GM23338 (cell line): ENCODE results near the gene MAP4K3. TPM values are rescaled to one million over a fixed set of nuclear protein-coding genes. Genes with fewer than 3 reads are reported as not detected.

Experiments
- ATAC-seq: fragments of 200-7000 bp; cut with Tn5 transposase; 3 replicates; pipeline ENCODE4 v1.9.1; 2020
- DNase-seq: peaks from one replicate; pipeline ENCODE4 v3.0.0-alpha.2; 2015; ENCODE audit warnings: low spot score
- H2AFZ ChIP-seq: fragments of 200-600 bp; sonication (generic); 2 replicates; pipeline ENCODE4 v1.8.0; 2016; ENCODE audit warnings: antibody characterized with exemption, mild to moderate bottlenecking, moderate library complexity
- H3F3A ChIP-seq: fragments of 200-600 bp; sonication (generic); replicated peaks from 2 replicates; pipeline ENCODE4 v1.8.0; 2017; ENCODE audit warnings: antibody characterized with exemption, mixed run types, low read depth
- H3K27ac ChIP-seq: fragments of 200-600 bp; sonication (generic); 2 replicates; pipeline ENCODE4 v1.6.1; 2016; ENCODE audit warnings: low read depth
- H3K27me3 ChIP-seq: fragments of 200-600 bp; sonication (generic); 2 replicates; pipeline ENCODE4 v1.8.0; 2016; ENCODE audit warnings: mild to moderate bottlenecking, mixed run types, moderate library complexity; ENCODE audit not compliant: insufficient read depth
- H3K36me3 ChIP-seq: fragments of 200-600 bp; sonication (generic); 2 replicates; pipeline ENCODE4 v1.8.0; 2016; ENCODE audit warnings: mild to moderate bottlenecking; ENCODE audit not compliant: insufficient read depth
- H3K4me1 ChIP-seq: fragments of 200-600 bp; sonication (generic); 2 replicates; pipeline ENCODE4 v1.8.0; 2016; ENCODE audit warnings: mild to moderate bottlenecking, moderate library complexity; ENCODE audit not compliant: insufficient read depth
- H3K4me2 ChIP-seq: fragments of 200-600 bp; sonication (generic); 2 replicates; pipeline ENCODE4 v1.7.1; 2017; ENCODE audit warnings: mixed run types
- H3K4me3 ChIP-seq: fragments of 200-600 bp; sonication (generic); 2 replicates; pipeline ENCODE4 v1.6.1; 2016; ENCODE audit warnings: mixed run types
- H3K79me2 ChIP-seq: fragments of 200-600 bp; sonication (generic); replicated peaks from 2 replicates; pipeline ENCODE4 v1.8.0; 2017; ENCODE audit warnings: mild to moderate bottlenecking; ENCODE audit not compliant: insufficient read depth
- H3K9me2 ChIP-seq: fragments of 200-600 bp; sonication (generic); 2 replicates; pipeline ENCODE4 v1.8.0; 2017; ENCODE audit not compliant: insufficient read depth
- H4K20me1 ChIP-seq: fragments of 200-600 bp; sonication (generic); replicated peaks from 2 replicates; pipeline ENCODE4 v1.8.0; 2017; ENCODE audit warnings: mild to moderate bottlenecking; ENCODE audit not compliant: insufficient read depth
- H3K27ac Mint-ChIP-seq: 2 replicates; pipeline ENCODE4 v1.8.0; 2020; ENCODE audit warnings: inconsistent platforms, mild to moderate bottlenecking, moderate library complexity, mixed read lengths
- H3K27me3 Mint-ChIP-seq: 3 replicates; pipeline ENCODE4 v1.8.0; 2022; ENCODE audit warnings: low read depth, mild to moderate bottlenecking, moderate library complexity, mixed read lengths, inconsistent platforms; ENCODE audit not compliant: insufficient read depth, poor library complexity
- H3K36me3 Mint-ChIP-seq: 3 replicates; pipeline ENCODE4 v1.8.0; 2021; ENCODE audit warnings: low read depth, mild to moderate bottlenecking, inconsistent platforms, moderate library complexity, mixed read lengths
- H3K4me1 Mint-ChIP-seq: 3 replicates; pipeline ENCODE4 v1.8.0; 2020; ENCODE audit warnings: mild to moderate bottlenecking, inconsistent platforms, mixed read lengths
- H3K4me3 Mint-ChIP-seq: 3 replicates; pipeline ENCODE4 v1.8.0; 2021; ENCODE audit warnings: moderate library complexity, mild to moderate bottlenecking, inconsistent platforms, mixed read lengths
- H3K9me3 Mint-ChIP-seq: 3 replicates; pipeline ENCODE4 v1.8.0; 2020; ENCODE audit warnings: moderate library complexity, mild to moderate bottlenecking, inconsistent platforms, mixed read lengths
- CREB1 ChIP-seq: fragments of 250-450 bp; sonication (Bioruptor Pico); IDR thresholded peaks from 2 replicates; pipeline ENCODE4 v1.5.0; 2020; ENCODE audit warnings: low read depth, mild to moderate bottlenecking, moderate library complexity
- EZH2 ChIP-seq: fragments of 200-600 bp; sonication (generic); IDR thresholded peaks from one replicate; pipeline ENCODE4 v1.8.0; 2017; ENCODE audit warnings: antibody characterized with exemption, mild to moderate bottlenecking, low read depth; ENCODE audit not compliant: unreplicated experiment
- EZH2phosphoT487 ChIP-seq: fragments of 200-600 bp; sonication (generic); IDR thresholded peaks from one replicate; pipeline ENCODE4 v1.8.1; 2018; ENCODE audit warnings: antibody characterized with exemption; ENCODE audit not compliant: unreplicated experiment
- JUNB ChIP-seq: IDR thresholded peaks from one replicate; pipeline ENCODE4 v1.6.1; 2016; ENCODE audit warnings: antibody characterized with exemption; ENCODE audit not compliant: unreplicated experiment
- NANOG ChIP-seq: IDR thresholded peaks from 2 replicates; pipeline ENCODE4 v1.6.1; 2016; ENCODE audit warnings: antibody characterized with exemption, borderline replicate concordance
- POLR2AphosphoS5 ChIP-seq: IDR thresholded peaks from 2 replicates; pipeline ENCODE4 v1.6.1; 2016; ENCODE audit warnings: antibody characterized with exemption, low read depth
- STAT1 ChIP-seq: IDR thresholded peaks from one replicate; pipeline ENCODE4 v1.6.1; 2016; ENCODE audit warnings: antibody characterized with exemption; ENCODE audit not compliant: unreplicated experiment
- ZNF114 ChIP-seq: fragments of 250-450 bp; sonication (Bioruptor Pico); IDR thresholded peaks from 2 replicates; pipeline ENCODE4 v1.5.0; 2020; ENCODE audit warnings: mild to moderate bottlenecking, moderate library complexity
- ZNF331 ChIP-seq: fragments of 250-450 bp; sonication (Bioruptor Pico); IDR thresholded peaks from 2 replicates; pipeline ENCODE4 v1.5.0; 2020; ENCODE audit warnings: low read depth, mild to moderate bottlenecking, moderate library complexity
- polyA plus RNA-seq: library from polyadenylated mRNA; unstranded; fragments of >200 nt; fragmentation: Nextera tagmentation; extraction: Ambion mirVana; gene quantifications from 2 replicates; pipeline ENCODE4 v1.2.1, GENCODE V29; 2016
- total RNA-seq: library from RNA; depleted of rRNA; stranded (reverse); fragments of >200 nt; shearing (Covaris generic); gene quantifications from 2 replicates; pipeline ENCODE4 v1.2.3, GENCODE V29; 2014
- TF ChIP-seq, protein P1 (sequence below): IDR thresholded peaks from 2 replicates; pipeline ENCODE4 v1.6.1; 2016; ENCODE audit warnings: antibody characterized with exemption
- TF ChIP-seq, protein P2 (sequence below), 2 experiments: fragments of 200-600 bp in 1 of 2; sonication (generic) in 1 of 2; conservative IDR thresholded peaks; 2 replicates each; pipeline versions ENCODE4 v1.5.1 to v1.6.1; 2016 to 2017; ENCODE audit warnings: antibody characterized with exemption in 2 of 2, low read depth in 2 of 2, mild to moderate bottlenecking in 2 of 2, moderate library complexity in 1 of 2
- TF ChIP-seq, protein P3 (sequence below): IDR thresholded peaks from one replicate; pipeline ENCODE4 v1.6.1; 2018; ENCODE audit warnings: antibody characterized with exemption; ENCODE audit not compliant: unreplicated experiment
- TF ChIP-seq, protein P4 (sequence below): fragments of 250-450 bp; sonication (Bioruptor Pico); IDR thresholded peaks from 2 replicates; pipeline ENCODE4 v1.5.0; 2020; ENCODE audit warnings: mild to moderate bottlenecking, moderate library complexity

Gene MAP4K3
- total and polyA plus RNA-seq, 2 experiments from 2014 or later: 33.0 to 90.7 TPM

DNA sequence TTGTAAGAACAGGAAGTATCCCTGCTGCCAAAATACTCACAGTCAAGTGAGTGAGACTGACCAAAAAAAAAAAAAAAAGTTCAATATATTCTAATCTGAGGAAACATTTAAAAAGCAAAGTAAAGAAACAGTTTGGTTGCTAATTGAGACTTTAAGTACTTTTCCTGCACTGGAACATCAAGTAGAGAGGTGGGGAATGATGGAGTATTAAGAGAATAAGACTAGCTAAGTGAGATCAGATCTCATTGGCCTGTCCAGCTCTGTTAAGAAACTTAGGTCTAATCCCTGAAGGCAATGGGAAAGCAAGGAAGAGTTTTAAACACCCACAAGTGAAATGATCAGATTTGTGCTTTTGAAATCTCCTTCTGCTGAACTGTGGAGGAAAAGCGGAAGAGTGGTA lies 27.8 kb upstream of the MAP4K3 start:
- no peak overlapping the region for H3K27ac Mint-ChIP-seq
- no peaks in the 10 kb centered on the region for H3K79me2 ChIP-seq

More for the DNA sequence above, 27.8 kb upstream of the MAP4K3 start:
- H3K4me1 ChIP-seq: peaks cover 24% of the 10 kb centered on the region
- no peak overlapping the region for H2AFZ ChIP-seq
- no peak for DNase-seq
- peaks cover 2% of the 10 kb centered on the region; the same call in 2 of the 3 replicates for H3K9me3 Mint-ChIP-seq
- no peak overlapping the region for H3K4me3 Mint-ChIP-seq
- H3K27me3 Mint-ChIP-seq: peaks cover 2% of the 10 kb centered on the region
- no peak for ATAC-seq
- TF ChIP-seq, protein P1, sequence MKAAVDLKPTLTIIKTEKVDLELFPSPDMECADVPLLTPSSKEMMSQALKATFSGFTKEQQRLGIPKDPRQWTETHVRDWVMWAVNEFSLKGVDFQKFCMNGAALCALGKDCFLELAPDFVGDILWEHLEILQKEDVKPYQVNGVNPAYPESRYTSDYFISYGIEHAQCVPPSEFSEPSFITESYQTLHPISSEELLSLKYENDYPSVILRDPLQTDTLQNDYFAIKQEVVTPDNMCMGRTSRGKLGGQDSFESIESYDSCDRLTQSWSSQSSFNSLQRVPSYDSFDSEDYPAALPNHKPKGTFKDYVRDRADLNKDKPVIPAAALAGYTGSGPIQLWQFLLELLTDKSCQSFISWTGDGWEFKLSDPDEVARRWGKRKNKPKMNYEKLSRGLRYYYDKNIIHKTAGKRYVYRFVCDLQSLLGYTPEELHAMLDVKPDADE: no peak
- TF ChIP-seq, protein P2, sequence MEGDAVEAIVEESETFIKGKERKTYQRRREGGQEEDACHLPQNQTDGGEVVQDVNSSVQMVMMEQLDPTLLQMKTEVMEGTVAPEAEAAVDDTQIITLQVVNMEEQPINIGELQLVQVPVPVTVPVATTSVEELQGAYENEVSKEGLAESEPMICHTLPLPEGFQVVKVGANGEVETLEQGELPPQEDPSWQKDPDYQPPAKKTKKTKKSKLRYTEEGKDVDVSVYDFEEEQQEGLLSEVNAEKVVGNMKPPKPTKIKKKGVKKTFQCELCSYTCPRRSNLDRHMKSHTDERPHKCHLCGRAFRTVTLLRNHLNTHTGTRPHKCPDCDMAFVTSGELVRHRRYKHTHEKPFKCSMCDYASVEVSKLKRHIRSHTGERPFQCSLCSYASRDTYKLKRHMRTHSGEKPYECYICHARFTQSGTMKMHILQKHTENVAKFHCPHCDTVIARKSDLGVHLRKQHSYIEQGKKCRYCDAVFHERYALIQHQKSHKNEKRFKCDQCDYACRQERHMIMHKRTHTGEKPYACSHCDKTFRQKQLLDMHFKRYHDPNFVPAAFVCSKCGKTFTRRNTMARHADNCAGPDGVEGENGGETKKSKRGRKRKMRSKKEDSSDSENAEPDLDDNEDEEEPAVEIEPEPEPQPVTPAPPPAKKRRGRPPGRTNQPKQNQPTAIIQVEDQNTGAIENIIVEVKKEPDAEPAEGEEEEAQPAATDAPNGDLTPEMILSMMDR (conservative IDR thresholded peaks at IDR 0.05; ENCODE audit: low read depth in 2 of 2): no peak
- TF ChIP-seq NANOG (no peak), STAT1 (no peak), POLR2AphosphoS5 (no peak), CREB1 (no peak), ZNF114 (CRISPR knock-in tag) (no peak), EZH2 (no peak), EZH2phosphoT487 (no peak), ZNF331 (CRISPR knock-in tag) (no peak), JUNB (no peak)
- TF ChIP-seq, protein P3, sequence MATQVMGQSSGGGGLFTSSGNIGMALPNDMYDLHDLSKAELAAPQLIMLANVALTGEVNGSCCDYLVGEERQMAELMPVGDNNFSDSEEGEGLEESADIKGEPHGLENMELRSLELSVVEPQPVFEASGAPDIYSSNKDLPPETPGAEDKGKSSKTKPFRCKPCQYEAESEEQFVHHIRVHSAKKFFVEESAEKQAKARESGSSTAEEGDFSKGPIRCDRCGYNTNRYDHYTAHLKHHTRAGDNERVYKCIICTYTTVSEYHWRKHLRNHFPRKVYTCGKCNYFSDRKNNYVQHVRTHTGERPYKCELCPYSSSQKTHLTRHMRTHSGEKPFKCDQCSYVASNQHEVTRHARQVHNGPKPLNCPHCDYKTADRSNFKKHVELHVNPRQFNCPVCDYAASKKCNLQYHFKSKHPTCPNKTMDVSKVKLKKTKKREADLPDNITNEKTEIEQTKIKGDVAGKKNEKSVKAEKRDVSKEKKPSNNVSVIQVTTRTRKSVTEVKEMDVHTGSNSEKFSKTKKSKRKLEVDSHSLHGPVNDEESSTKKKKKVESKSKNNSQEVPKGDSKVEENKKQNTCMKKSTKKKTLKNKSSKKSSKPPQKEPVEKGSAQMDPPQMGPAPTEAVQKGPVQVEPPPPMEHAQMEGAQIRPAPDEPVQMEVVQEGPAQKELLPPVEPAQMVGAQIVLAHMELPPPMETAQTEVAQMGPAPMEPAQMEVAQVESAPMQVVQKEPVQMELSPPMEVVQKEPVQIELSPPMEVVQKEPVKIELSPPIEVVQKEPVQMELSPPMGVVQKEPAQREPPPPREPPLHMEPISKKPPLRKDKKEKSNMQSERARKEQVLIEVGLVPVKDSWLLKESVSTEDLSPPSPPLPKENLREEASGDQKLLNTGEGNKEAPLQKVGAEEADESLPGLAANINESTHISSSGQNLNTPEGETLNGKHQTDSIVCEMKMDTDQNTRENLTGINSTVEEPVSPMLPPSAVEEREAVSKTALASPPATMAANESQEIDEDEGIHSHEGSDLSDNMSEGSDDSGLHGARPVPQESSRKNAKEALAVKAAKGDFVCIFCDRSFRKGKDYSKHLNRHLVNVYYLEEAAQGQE: no peak
- TF ChIP-seq, protein P4, sequence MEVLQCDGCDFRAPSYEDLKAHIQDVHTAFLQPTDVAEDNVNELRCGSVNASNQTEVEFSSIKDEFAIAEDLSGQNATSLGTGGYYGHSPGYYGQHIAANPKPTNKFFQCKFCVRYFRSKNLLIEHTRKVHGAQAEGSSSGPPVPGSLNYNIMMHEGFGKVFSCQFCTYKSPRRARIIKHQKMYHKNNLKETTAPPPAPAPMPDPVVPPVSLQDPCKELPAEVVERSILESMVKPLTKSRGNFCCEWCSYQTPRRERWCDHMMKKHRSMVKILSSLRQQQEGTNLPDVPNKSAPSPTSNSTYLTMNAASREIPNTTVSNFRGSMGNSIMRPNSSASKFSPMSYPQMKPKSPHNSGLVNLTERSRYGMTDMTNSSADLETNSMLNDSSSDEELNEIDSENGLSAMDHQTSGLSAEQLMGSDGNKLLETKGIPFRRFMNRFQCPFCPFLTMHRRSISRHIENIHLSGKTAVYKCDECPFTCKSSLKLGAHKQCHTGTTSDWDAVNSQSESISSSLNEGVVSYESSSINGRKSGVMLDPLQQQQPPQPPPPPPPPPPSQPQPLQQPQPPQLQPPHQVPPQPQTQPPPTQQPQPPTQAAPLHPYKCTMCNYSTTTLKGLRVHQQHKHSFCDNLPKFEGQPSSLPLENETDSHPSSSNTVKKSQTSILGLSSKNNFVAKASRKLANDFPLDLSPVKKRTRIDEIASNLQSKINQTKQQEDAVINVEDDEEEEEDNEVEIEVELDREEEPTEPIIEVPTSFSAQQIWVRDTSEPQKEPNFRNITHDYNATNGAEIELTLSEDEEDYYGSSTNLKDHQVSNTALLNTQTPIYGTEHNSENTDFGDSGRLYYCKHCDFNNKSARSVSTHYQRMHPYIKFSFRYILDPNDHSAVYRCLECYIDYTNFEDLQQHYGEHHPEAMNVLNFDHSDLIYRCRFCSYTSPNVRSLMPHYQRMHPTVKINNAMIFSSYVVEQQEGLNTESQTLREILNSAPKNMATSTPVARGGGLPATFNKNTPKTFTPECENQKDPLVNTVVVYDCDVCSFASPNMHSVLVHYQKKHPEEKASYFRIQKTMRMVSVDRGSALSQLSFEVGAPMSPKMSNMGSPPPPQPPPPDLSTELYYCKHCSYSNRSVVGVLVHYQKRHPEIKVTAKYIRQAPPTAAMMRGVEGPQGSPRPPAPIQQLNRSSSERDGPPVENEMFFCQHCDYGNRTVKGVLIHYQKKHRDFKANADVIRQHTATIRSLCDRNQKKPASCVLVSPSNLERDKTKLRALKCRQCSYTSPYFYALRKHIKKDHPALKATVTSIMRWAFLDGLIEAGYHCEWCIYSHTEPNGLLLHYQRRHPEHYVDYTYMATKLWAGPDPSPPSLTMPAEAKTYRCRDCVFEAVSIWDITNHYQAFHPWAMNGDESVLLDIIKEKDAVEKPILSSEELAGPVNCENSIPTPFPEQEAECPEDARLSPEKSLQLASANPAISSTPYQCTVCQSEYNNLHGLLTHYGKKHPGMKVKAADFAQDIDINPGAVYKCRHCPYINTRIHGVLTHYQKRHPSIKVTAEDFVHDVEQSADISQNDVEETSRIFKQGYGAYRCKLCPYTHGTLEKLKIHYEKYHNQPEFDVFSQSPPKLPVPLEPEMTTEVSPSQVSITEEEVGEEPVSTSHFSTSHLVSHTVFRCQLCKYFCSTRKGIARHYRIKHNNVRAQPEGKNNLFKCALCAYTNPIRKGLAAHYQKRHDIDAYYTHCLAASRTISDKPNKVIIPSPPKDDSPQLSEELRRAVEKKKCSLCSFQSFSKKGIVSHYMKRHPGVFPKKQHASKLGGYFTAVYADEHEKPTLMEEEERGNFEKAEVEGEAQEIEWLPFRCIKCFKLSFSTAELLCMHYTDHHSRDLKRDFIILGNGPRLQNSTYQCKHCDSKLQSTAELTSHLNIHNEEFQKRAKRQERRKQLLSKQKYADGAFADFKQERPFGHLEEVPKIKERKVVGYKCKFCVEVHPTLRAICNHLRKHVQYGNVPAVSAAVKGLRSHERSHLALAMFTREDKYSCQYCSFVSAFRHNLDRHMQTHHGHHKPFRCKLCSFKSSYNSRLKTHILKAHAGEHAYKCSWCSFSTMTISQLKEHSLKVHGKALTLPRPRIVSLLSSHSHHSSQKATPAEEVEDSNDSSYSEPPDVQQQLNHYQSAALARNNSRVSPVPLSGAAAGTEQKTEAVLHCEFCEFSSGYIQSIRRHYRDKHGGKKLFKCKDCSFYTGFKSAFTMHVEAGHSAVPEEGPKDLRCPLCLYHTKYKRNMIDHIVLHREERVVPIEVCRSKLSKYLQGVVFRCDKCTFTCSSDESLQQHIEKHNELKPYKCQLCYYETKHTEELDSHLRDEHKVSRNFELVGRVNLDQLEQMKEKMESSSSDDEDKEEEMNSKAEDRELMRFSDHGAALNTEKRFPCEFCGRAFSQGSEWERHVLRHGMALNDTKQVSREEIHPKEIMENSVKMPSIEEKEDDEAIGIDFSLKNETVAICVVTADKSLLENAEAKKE (CRISPR knock-in tag): no peak
- 0 out of 2 replicates have a peak, but pooled peaks cover 8% of the 10 kb centered on the region for H3F3A ChIP-seq
- no peaks in the 10 kb centered on the region for H3K36me3 Mint-ChIP-seq
- no peaks in the 10 kb centered on the region for H3K36me3 ChIP-seq
- peaks cover 26% of the 10 kb centered on the region for H3K4me1 Mint-ChIP-seq
- no peaks in the 10 kb centered on the region for H4K20me1 ChIP-seq
- H3K4me3 ChIP-seq: no peak overlapping the region
- no peaks in the 10 kb centered on the region for H3K9me2 ChIP-seq
- H3K27me3 ChIP-seq: no peaks in the 10 kb centered on the region
- no peak overlapping the region for H3K4me2 ChIP-seq
- no peak overlapping the region for H3K27ac ChIP-seq
